Mammary epithelial cell (primary cell): Measurements from ENCODE around the gene LRWD1.
"Not testable (repeated sequence)": the region's sequence is repeated elsewhere in the genome, so short reads cannot be mapped to it uniquely, and the experiment has no call there.

Experiments used
- EZH2 ChIP-seq: IDR thresholded peaks from 2 replicates; pipeline ENCODE4 v1.6.1; 2012; ENCODE audit warnings: low read length, inconsistent platforms, borderline replicate concordance
- TF ChIP-seq, protein P1 (sequence below), 2 donors: IDR thresholded peaks in 1 of 2; conservative IDR thresholded peaks in 1 of 2; 2 replicates each; pipeline ENCODE4 v1.5.1; 2011 to 2012; ENCODE audit warnings: inconsistent platforms in 2 of 2, low read length in 2 of 2, mild to moderate bottlenecking in 2 of 2, control low read depth in 1 of 2, low read depth in 1 of 2; ENCODE audit not compliant: insufficient read depth in 1 of 2; ENCODE audit errors: extremely low read depth in 1 of 2

DNA sequence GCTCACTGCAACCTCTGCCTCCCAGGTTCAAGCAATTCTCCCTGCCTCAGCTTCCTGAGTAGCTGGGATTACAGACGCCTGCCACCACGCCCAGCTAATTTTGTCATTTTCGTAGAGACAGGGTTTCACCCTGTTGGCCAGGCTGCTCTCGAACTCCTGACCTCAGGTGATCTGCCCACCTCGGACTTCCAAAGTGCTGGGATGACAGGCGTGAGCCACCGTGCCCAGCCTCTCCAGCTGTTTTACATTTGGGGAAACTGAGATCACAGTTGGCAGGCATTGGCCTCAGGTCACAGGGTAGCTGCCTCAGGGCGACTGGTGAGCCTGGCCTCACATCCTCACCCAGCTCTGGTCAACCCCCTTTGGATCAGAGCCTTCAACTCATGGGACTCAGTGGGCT lies 45.8 kb downstream of the LRWD1 start:
- TF ChIP-seq, protein P1, sequence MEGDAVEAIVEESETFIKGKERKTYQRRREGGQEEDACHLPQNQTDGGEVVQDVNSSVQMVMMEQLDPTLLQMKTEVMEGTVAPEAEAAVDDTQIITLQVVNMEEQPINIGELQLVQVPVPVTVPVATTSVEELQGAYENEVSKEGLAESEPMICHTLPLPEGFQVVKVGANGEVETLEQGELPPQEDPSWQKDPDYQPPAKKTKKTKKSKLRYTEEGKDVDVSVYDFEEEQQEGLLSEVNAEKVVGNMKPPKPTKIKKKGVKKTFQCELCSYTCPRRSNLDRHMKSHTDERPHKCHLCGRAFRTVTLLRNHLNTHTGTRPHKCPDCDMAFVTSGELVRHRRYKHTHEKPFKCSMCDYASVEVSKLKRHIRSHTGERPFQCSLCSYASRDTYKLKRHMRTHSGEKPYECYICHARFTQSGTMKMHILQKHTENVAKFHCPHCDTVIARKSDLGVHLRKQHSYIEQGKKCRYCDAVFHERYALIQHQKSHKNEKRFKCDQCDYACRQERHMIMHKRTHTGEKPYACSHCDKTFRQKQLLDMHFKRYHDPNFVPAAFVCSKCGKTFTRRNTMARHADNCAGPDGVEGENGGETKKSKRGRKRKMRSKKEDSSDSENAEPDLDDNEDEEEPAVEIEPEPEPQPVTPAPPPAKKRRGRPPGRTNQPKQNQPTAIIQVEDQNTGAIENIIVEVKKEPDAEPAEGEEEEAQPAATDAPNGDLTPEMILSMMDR (conservative IDR thresholded peaks at IDR 0.05 in 1 of 2, IDR thresholded peaks at IDR 0.05 in 1 of 2; ENCODE audit: extremely low read depth in 1 of 2, insufficient read depth in 1 of 2, low read depth in 1 of 2, low read length in 2 of 2): not testable (repeated sequence)
- TF ChIP-seq EZH2: not testable (repeated sequence)
